Measurements from ENCODE around the gene CHRNB4.
"Not testable (repeated sequence)": the region's sequence is repeated elsewhere in the genome, so short reads cannot be mapped to it uniquely, and the experiment has no call there.

Gene CHRNB4

GRCh38 chr15:78641102-78641748 is at the start of gene CHRNB4:
Gene CHRNB4, minus strand, starts transcription at chr15:78641210. Its CDS starts 77 bp downstream, at chr15:78641133.
- DNase-seq: no peak

- DNase-seq: no peak
These were observed 48.6 kb upstream of the CHRNB4 start for GRCh38 chr15:78689626-78690025.

GRCh38 chr15:78685925-78686324 is 44.9 kb upstream of the CHRNB4 start:
- DNase-seq: no peak

- DNase-seq: peak; percentile 72
These were observed 44.3 kb upstream of the CHRNB4 start for GRCh38 chr15:78685159-78685921.

- peak; percentile 39 for DNase-seq
These were observed 43.6 kb upstream of the CHRNB4 start for GRCh38 chr15:78684657-78685056.

GRCh38 chr15:78683599-78683998 is 42.6 kb upstream of the CHRNB4 start:
- not testable (repeated sequence) for DNase-seq

- DNase-seq: no peak
These were observed 41.8 kb upstream of the CHRNB4 start for GRCh38 chr15:78682693-78683410.

- DNase-seq: no peak
These were observed 41.1 kb upstream of the CHRNB4 start for GRCh38 chr15:78682004-78682651.

GRCh38 chr15:78681281-78682003 is 40.4 kb upstream of the CHRNB4 start:
- peak; percentile 94 for DNase-seq

- no peak for DNase-seq
These were observed 39.5 kb upstream of the CHRNB4 start for GRCh38 chr15:78680431-78681075.

- no peak for DNase-seq
These were observed 38.1 kb upstream of the CHRNB4 start for GRCh38 chr15:78679089-78679511.

GRCh38 chr15:78676424-78677110 is 35.6 kb upstream of the CHRNB4 start:
- no peak for DNase-seq

GRCh38 chr15:78675617-78676360 is 34.8 kb upstream of the CHRNB4 start:
- no peak for DNase-seq

- no peak for DNase-seq
These were observed 34.2 kb upstream of the CHRNB4 start for GRCh38 chr15:78675206-78675605.

GRCh38 chr15:78673917-78674444 is 33.0 kb upstream of the CHRNB4 start:
- no peak for DNase-seq

GRCh38 chr15:78673476-78673875 is 32.5 kb upstream of the CHRNB4 start:
- no peak for DNase-seq

GRCh38 chr15:78672285-78673014 is 31.4 kb upstream of the CHRNB4 start:
- no peak for DNase-seq

GRCh38 chr15:78671626-78672211 is 30.7 kb upstream of the CHRNB4 start:
- peak; percentile 93 for DNase-seq

GRCh38 chr15:78668987-78669386 is 28.0 kb upstream of the CHRNB4 start:
- no peak for DNase-seq

Data from NCI-H446 treated with DMSO at 0.1 percent for 48 hours (cell line).